Measurements from ENCODE around the gene IFT27.

The IFT27 gene, protein sequence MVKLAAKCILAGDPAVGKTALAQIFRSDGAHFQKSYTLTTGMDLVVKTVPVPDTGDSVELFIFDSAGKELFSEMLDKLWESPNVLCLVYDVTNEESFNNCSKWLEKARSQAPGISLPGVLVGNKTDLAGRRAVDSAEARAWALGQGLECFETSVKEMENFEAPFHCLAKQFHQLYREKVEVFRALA
- total RNA-seq = 12.6 to 31.2 (median 16.1) reads per million in 9 experiments

- ATAC-seq (replicated peaks) = peak; percentile 86
- DNase-seq = peak; percentile 92 to 96 (median 94)
- Mint-ChIP-seq H3K27ac (peak within 1 kb of the TSS; percentile 92 to 95), H3K27me3 (no peaks in the 10 kb centered on the region), H3K9me3 (no peaks in the 10 kb centered on the region), H3K4me3 (peak within 1 kb of the TSS; percentile 82 to 83), H3K36me3 (ENCODE audit: insufficient read depth) (peaks cover 14% of the 10 kb centered on the region), H3K4me1 (ENCODE audit: low read depth in 2 of 2) (peaks cover 15 to 20% of the 10 kb centered on the region in 2 donors)
Measured at GRCh38 chr22:36775964-36776669, at the start of gene IFT27. TSS of gene IFT27 (minus strand) at chr22:36776119. CDS start at chr22:36775707, 412 bp downstream.

DNA sequence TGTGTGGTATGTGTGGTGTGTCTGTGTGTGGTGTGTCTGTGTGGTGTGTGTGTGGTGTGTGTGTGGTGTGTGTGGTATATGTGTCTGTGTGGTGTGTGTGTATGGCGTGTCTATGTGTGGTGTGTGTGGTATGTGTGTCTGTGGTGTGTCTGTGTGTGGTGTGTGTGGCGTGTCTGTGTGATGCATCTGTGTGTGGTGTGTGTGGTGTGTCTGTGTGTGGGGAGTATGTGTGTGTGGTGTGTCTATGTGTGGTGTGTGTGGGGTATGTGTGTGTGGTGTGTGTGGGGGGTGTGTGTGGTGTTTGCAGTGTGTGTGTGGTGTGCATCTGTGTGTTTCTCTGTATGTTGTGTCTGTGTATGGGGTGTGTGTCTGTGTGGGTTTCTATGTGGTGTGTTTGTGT, 48.7 kb upstream of the IFT27 start:
- Mint-ChIP-seq H3K36me3 (ENCODE audit: insufficient read depth) (no peaks in the 10 kb centered on the region), H3K9me3 (no peaks in the 10 kb centered on the region), H3K27ac (no peak overlapping the region), H3K4me1 (ENCODE audit: low read depth in 2 of 2) (peaks cover 0 to 2% of the 10 kb centered on the region in 2 donors), H3K27me3 (peaks cover 36 to 41% of the 10 kb centered on the region in 2 donors), H3K4me3 (no peak overlapping the region)
- no peak for ATAC-seq (replicated peaks)
- DNase-seq = no peak

DNA sequence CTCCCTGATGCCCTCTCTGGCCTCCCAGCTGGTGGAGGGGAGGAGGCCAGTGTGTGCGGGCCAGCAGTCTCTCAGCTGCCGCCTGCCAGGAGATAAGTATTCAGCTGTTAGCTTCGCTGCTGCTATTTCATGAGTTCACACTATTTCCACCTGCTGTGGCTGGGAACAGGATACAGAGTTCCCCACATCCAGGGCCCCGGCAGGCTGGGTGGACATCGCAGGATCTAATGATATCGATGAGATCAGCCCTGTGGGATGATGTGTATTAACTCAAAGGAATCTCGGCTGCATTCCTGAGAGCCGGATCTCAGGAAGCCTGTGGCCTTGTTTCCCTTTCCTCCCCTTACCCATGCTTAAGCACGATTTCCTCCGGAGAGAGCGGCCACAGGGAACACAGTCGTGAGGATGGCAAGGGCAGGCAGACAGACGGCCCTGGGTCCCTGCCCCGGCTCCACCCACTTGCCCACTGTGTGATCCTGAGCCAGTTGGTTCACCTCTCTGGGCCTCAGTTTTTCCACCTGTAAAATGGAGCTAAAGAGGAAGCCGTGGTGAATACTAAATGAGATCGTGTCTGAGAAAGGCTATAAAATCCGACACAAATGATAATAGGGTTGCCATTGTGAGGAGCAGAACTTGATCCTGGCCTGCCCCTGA, 47.4 kb upstream of the IFT27 start:
- no peak for ATAC-seq (replicated peaks)
- H3K36me3 Mint-ChIP-seq (ENCODE audit: insufficient read depth) = no peaks in the 10 kb centered on the region

GRCh38 chr22:36822581-36822980, 46.7 kb upstream of the IFT27 start:
- DNase-seq (no peak), ATAC-seq (replicated peaks) (no peak)
- Mint-ChIP-seq H3K9me3 (no peaks in the 10 kb centered on the region), H3K4me3 (no peak overlapping the region), H3K4me1 (ENCODE audit: low read depth in 2 of 2) (peaks cover 2% of the 10 kb centered on the region in 2 donors), H3K27ac (no peak overlapping the region), H3K36me3 (ENCODE audit: insufficient read depth) (no peaks in the 10 kb centered on the region), H3K27me3 (peaks cover 51 to 56% of the 10 kb centered on the region in 2 donors)

More for the DNA sequence above, 47.4 kb upstream of the IFT27 start:
- Mint-ChIP-seq H3K27me3 (peaks cover 46 to 49% of the 10 kb centered on the region in 2 donors), H3K27ac (no peak overlapping the region), H3K9me3 (no peaks in the 10 kb centered on the region), H3K4me3 (no peak overlapping the region), H3K4me1 (ENCODE audit: low read depth in 2 of 2) (no peaks in the 10 kb centered on the region)
- no peak for DNase-seq

DNA sequence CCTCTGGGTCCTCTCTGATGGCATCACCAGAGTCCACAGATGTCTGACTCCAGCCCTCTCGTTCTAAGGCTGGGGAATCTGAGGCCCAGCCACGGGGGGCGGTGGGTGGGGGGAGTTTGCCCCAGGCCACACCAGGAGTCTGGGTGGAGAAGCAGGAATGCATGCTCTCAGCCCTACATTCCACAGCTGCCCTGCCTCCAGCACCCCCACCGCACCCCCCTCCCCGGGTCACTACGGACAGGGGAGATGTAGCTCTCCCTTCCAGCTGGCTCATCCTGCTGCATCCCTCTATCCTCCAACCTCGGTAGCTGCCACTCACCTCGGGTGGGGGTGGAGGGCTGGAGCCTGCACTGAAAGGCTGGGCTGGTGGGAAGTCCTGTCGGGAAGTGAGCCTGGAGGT, 43.2 kb upstream of the IFT27 start:
- Mint-ChIP-seq H3K4me1 (ENCODE audit: low read depth in 2 of 2) (peaks cover 5 to 7% of the 10 kb centered on the region in 2 donors), H3K27ac (no peak overlapping the region), H3K4me3 (no peak overlapping the region), H3K27me3 (peaks cover 65 to 86% of the 10 kb centered on the region in 2 donors), H3K9me3 (no peaks in the 10 kb centered on the region), H3K36me3 (ENCODE audit: insufficient read depth) (no peaks in the 10 kb centered on the region)
- DNase-seq = no peak
- ATAC-seq (replicated peaks) = no peak

GRCh38 chr22:36818010-36818642, 42.2 kb upstream of the IFT27 start:
- H3K27me3 Mint-ChIP-seq = peaks cover 69 to 86% of the 10 kb centered on the region in 2 donors
- H3K9me3 Mint-ChIP-seq = no peaks in the 10 kb centered on the region
- DNase-seq (no peak), ATAC-seq (replicated peaks) (no peak)
- H3K27ac Mint-ChIP-seq = no peak overlapping the region
- H3K4me3 Mint-ChIP-seq = peak overlapping the region in 1 of 2 donors; percentile 26
- H3K4me1 Mint-ChIP-seq (ENCODE audit: low read depth in 2 of 2) = peaks cover 5 to 7% of the 10 kb centered on the region in 2 donors
- no peaks in the 10 kb centered on the region for H3K36me3 Mint-ChIP-seq (ENCODE audit: insufficient read depth)

DNA sequence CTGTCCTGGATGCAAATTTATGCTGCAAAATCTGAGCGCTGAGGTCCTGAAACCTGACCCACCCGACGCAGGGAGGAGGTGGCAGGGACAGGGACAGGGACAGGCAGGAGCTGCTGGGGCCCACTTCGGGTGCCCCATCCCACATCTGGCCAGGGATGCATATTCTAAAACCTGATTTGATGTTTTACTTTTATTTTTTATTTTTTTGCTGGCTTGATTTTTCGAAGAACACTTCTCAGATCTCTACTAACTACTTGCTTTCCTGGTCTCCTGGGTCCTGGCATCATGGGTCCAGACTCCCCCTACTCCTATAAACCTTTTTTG, 41.6 kb upstream of the IFT27 start:
- no peaks in the 10 kb centered on the region for H3K36me3 Mint-ChIP-seq (ENCODE audit: insufficient read depth)
- ATAC-seq (replicated peaks) (no peak), DNase-seq (no peak)
- H3K4me3 Mint-ChIP-seq = peak overlapping the region in 1 of 2 donors; percentile 26
- H3K4me1 Mint-ChIP-seq (ENCODE audit: low read depth in 2 of 2) = peaks cover 5 to 7% of the 10 kb centered on the region in 2 donors
- no peak overlapping the region for H3K27ac Mint-ChIP-seq
- no peaks in the 10 kb centered on the region for H3K9me3 Mint-ChIP-seq
- peaks cover 75 to 87% of the 10 kb centered on the region in 2 donors for H3K27me3 Mint-ChIP-seq

GRCh38 chr22:36816636-36817524, 41.0 kb upstream of the IFT27 start, which contains the start of gene PVALB:
TSS of gene PVALB (minus strand) at chr22:36817035. CDS start at chr22:36817005, 30 bp downstream.
- peaks cover 80 to 93% of the 10 kb centered on the region in 2 donors for H3K27me3 Mint-ChIP-seq
- peak within 1 kb of the TSS in 1 of 2 donors; percentile 34 for H3K4me3 Mint-ChIP-seq
- no peak for ATAC-seq (replicated peaks)
- no peaks in the 10 kb centered on the region for H3K36me3 Mint-ChIP-seq (ENCODE audit: insufficient read depth)
- H3K9me3 Mint-ChIP-seq = no peaks in the 10 kb centered on the region
- no peak within 1 kb of the TSS for H3K27ac Mint-ChIP-seq
- no peak for DNase-seq
- peaks cover 5 to 7% of the 10 kb centered on the region in 2 donors for H3K4me1 Mint-ChIP-seq (ENCODE audit: low read depth in 2 of 2)

DNA sequence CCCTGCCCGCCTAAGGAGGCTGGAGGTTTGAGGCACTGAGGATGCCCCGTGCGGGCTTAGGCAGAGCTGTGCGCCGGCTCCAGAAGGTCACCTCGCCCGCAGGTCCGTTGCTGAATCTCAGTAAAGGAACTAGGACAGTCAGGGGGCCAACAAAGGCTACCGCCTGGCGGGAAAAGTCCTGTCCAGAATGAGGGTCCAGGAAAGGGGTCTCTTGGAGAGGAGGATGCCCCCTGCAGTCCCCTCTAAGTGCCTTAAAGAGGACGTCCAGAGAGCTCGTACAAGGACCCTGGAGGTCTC, 40.4 kb upstream of the IFT27 start:
- no peaks in the 10 kb centered on the region for H3K36me3 Mint-ChIP-seq (ENCODE audit: insufficient read depth)
- ATAC-seq (replicated peaks) (no peak), DNase-seq (no peak)
- peaks cover 80 to 99% of the 10 kb centered on the region in 2 donors for H3K27me3 Mint-ChIP-seq
- no peak overlapping the region for H3K27ac Mint-ChIP-seq
- H3K4me1 Mint-ChIP-seq (ENCODE audit: low read depth in 2 of 2) = peaks cover 5 to 7% of the 10 kb centered on the region in 2 donors
- H3K4me3 Mint-ChIP-seq = peak overlapping the region in 1 of 2 donors; percentile 34
- H3K9me3 Mint-ChIP-seq = no peaks in the 10 kb centered on the region

GRCh38 chr22:36815558-36816338, 39.8 kb upstream of the IFT27 start:
- Mint-ChIP-seq H3K27me3 (peaks cover 81 to 100% of the 10 kb centered on the region in 2 donors), H3K9me3 (no peaks in the 10 kb centered on the region), H3K4me1 (ENCODE audit: low read depth in 2 of 2) (peaks cover 5 to 7% of the 10 kb centered on the region in 2 donors), H3K36me3 (ENCODE audit: insufficient read depth) (no peaks in the 10 kb centered on the region), H3K4me3 (peak overlapping the region in 1 of 2 donors; percentile 38), H3K27ac (no peak overlapping the region)
- no peak for DNase-seq
- no peak for ATAC-seq (replicated peaks)

DNA sequence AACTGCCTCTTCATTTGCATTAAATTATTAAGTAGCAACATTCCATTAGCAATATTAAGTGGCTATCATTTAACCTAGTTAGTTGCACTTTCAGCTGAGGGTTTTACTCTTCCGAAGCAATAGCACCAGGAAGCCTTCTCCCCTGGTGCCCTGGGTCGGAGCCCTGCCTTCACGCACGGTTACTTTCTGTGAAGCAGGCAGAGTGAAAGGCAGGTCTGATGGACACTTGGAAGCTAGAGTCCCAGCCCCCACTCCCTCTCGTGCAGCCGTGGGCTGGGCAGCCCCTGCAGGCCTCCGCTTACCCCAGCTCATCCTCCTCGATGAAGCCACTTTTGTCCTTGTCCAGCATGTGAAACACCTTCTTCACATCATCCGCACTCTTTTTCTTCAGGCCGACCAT, 38.9 kb upstream of the IFT27 start:
- DNase-seq = no peak
- Mint-ChIP-seq H3K9me3 (no peaks in the 10 kb centered on the region), H3K27me3 (peaks cover 80 to 97% of the 10 kb centered on the region in 2 donors), H3K27ac (no peak overlapping the region), H3K4me3 (no peak overlapping the region), H3K36me3 (ENCODE audit: insufficient read depth) (no peaks in the 10 kb centered on the region), H3K4me1 (ENCODE audit: low read depth in 2 of 2) (peaks cover 5 to 7% of the 10 kb centered on the region in 2 donors)
- no peak for ATAC-seq (replicated peaks)

DNA sequence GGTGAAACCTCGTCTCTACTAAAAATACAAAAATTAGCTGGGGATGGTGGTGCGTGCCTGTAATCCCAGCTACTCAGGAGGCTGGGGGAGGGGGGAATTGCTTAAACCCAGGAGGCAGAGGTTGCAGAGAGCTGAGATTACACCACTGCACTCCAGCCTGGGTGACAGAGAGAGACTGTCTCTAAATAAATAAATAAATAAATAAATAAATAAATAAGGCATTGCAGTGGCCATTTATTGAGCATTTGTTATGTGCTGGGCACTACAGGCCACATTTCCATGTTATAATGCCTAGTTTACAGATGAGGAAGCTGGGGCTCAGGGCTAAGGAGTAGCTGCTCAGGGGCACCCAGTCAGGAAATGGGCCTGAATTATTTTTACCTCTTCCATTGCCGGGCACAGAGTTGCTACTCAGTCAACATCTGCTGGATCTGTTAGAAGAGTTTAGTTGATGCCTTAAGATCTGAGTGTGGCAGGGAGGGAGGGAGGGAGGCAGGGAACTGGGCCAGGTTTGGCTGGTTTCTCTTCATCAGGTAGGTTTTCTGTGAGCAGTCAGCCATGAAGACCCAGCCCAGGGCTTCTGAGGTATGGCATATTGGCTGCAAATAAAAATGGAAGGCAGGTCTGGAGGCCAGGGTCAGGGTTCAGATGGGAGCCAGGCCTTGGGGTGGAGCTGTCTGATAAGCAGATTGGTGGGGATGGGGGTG, 35.3 kb upstream of the IFT27 start:
- Mint-ChIP-seq H3K4me1 (ENCODE audit: low read depth in 2 of 2) (peaks cover 0 to 3% of the 10 kb centered on the region in 2 donors), H3K4me3 (no peak overlapping the region), H3K27me3 (peaks cover 63 to 78% of the 10 kb centered on the region in 2 donors), H3K9me3 (no peaks in the 10 kb centered on the region), H3K36me3 (ENCODE audit: insufficient read depth) (no peaks in the 10 kb centered on the region), H3K27ac (no peak overlapping the region)
- no peak for DNase-seq
- no peak for ATAC-seq (replicated peaks)
